GM20431 (cell line): ENCODE measurements around the gene RABGEF1.
"Not testable (repeated sequence)": the region's sequence is repeated elsewhere in the genome, so short reads cannot be mapped to it uniquely, and the experiment has no call there.

Experiments
- in situ Hi-C: fragments of 300-500 bp; cut with MseI, MboI; formaldehyde crosslinking; loops from one replicate; pipeline ENCODE4 v1.15.0; 2020; ENCODE audit warnings: low sequenced_read_pairs; ENCODE audit not compliant: unreplicated experiment

The RABGEF1 gene

DNA sequence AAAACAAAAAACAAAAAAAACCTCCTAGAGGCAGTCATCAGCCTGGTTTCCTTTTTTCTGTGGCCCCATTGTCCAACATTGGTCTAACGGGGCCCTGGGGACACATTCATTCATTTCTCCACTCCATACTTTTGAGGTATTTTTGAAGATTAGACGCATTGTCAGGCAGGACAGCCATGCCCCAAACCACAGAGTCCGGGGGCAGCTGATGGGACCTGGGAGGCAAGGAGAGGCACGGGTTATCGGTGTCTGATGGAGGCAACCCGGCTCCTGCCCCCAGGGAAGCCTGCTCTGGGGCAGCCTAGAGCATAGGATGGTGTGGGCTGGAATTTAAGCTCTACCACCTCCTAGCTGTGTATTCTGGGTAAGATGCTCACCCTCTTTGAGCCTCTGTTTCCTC, 6.5 kb upstream of the RABGEF1 start:
- in situ Hi-C loops, result no loop called here

DNA sequence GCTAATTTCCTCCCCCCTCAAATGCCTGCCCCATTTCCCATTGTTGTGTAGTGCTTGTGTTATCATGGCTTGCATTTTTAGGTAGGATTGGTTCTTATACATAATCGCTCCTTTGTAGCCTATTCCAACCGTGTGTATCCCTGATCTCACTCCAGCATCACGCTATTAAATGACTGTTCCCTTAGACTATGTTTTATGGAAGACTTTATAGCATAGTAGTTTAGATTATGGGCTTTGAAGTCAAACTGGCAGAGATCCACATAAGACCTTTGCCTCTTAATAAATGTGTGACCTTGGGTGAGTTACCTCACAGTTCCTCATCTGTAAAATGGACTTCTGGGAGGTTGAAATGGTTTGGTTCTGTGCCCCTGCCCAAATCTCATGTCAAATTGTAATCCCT, 5.4 kb upstream of the RABGEF1 start:
- in situ Hi-C loops, result no loop called here

- in situ Hi-C loops, result no loop called here
Measured at GRCh38 chr7:66735850-66736249, 4.7 kb upstream of the RABGEF1 start.

DNA sequence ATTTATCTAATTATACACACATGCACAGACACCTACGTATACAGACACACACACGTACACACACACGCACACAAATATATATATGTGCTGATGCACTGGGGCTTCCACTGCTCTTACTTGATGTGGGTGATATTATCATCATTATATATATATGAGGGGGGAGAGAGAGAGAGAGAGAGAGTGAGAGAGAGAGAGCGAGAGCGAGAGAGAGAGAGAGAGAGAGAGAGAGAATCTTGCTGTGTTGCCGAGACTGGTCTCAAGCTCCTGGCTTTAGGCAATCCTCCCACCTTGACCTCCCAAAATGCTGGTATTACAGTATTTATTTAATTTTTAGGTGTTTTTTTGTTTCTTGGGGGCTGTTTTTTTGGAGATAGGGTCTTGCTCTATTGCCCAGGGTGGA, 3.6 kb upstream of the RABGEF1 start:
- in situ Hi-C loops, result no loop called here

GRCh38 chr7:66737667-66738066, 2.9 kb upstream of the RABGEF1 start:
- in situ Hi-C loops, result no loop called here

DNA sequence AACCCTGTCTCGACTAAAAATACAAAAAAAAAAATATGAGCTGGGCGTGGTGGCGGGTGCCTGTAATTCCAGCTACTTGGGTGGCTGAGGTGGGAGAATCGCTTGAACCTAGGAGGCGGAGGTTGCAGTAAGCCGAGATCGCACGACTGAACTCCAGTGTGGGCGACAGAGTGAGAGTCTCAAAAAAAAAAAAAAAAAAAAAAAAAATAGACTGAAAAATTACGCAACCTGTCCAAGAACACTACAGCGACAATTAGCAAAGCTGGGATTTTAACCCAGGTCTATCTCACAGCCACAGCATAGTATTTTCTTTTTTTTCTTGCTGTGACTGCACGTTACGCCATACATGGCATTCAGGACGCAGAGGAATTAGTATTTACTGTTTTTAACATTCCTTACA, 1.1 kb upstream of the RABGEF1 start:
- in situ Hi-C loops, result no loop called here

DNA sequence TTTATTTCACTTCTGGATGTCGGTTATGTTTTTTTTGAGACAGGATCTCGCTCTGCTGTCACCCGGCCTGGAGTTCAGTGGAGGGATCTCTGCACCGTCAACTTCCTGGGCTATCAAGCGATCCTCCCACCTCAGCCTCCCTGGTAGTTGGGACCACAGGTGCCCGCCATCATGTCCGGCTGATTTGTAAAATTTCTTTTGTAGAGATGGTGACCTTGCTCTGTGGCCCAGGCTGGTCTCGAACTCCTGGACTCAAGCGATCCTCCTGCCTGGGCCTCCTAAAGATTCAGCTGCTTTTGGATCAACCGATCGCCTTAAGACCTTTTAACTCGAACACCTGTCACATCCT, 606 bp upstream of the RABGEF1 start:
- in situ Hi-C loops, result no loop called here

DNA sequence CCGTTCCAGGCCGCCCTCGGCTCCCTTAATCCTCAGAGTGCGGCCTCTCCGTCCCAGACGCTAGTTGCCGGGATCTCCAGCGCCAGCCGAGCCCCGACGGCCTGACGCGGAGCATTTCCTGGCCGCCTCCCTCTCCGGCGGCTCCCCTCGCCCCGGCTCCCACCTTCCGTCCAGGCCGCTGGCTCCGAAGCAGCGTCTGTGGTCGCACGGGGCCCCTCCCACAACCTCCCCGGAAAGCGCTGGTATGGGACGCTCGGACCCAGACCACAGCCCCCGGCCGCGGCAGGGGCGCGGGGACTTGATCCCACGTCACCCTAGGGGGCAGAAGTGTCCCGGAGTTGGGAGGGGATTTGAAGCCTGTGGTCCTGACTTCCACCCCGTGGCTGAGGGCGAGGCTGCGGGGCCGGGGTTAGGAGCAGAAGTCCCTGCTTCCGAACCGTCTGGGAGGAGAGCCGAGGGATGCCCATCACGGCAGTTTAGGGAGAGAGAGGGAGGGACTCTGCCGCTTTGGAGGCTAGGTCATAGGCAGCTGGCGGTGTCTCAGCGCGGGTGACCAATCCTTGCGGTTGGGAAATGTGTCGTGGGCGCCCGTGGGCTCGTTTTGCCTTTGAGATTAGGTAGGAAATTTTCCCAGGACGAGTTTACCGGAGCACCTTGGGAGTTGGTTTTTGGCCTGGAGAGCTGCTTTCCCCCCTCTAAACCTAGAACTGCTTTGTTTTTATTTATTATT, 612 bp downstream of the RABGEF1 start:
- in situ Hi-C loops, result not testable (repeated sequence)

GRCh38 chr7:66741710-66742049, 1.1 kb downstream of the RABGEF1 start:
- in situ Hi-C loops, result no loop called here

- in situ Hi-C loops, result not testable (repeated sequence)
Measured at GRCh38 chr7:66742298-66742697, 1.8 kb downstream of the RABGEF1 start.

- in situ Hi-C loops, result no loop called here
Measured at GRCh38 chr7:66743920-66744319, 3.4 kb downstream of the RABGEF1 start.

- in situ Hi-C loops, result no loop called here
Measured at GRCh38 chr7:66747385-66747784, 6.9 kb downstream of the RABGEF1 start.

GRCh38 chr7:66747881-66748511, 7.5 kb downstream of the RABGEF1 start:
- in situ Hi-C loops, result no loop called here

DNA sequence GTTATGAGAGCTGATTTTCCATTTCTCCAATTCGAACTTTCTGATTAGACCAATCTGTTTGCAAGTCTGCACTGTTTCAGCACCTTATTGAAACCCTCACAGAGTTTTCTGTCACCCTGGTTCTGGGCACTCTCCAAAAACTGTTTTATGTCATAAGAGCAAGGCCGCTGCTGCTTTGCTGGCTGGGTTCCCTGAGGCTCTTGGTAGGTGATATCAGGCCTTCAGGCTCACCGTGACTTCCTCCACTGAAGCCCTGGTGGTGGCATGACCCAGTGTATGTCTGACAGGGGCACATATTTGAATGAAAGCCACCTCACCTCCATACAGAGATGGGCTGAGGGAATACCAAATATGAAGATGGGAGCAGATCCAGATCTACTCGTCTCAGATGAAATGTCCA, 8.3 kb downstream of the RABGEF1 start:
- in situ Hi-C loops, result no loop called here

DNA sequence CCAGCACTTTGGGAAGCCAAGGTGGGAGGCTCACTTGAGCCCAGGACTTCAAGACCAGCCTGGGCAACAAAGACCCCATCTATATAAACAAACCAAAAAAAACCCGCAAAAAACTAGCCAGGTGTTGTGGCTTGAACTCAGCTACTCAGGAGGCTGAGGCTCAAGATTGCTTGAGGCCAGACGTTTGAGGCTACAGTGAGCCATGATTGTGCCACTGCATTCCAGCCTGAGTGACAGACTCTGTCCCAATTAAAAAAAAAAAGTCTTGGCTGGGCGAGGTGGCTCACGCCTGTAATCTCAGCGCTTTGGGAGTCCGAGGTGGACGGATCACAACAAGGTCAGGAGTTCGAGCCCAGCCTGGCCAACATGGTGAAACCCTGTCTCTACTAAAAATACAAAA, 11.4 kb downstream of the RABGEF1 start:
- in situ Hi-C loops, result no loop called here

DNA sequence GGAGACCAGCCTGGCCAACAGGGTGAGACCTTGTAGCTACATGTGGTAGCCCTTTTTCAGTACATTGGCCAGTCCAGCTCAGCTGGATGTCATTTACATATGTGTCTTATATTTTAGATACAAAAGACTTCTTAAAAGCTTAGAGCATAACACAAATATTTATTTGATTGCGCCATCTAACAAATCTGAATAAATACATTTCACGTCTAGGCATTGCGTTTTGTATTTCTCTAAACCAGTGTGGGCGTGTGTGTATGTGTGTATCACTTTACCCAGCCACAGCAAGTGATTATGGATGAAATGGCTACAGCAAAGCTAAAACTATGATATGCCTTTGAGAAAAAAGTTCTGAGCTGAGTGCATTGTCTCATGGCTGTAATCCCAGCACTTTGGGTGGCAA, 14.0 kb downstream of the RABGEF1 start:
- in situ Hi-C loops, result no loop called here

GRCh38 chr7:66755059-66755458, 14.5 kb downstream of the RABGEF1 start:
- in situ Hi-C loops, result not testable (repeated sequence)

DNA sequence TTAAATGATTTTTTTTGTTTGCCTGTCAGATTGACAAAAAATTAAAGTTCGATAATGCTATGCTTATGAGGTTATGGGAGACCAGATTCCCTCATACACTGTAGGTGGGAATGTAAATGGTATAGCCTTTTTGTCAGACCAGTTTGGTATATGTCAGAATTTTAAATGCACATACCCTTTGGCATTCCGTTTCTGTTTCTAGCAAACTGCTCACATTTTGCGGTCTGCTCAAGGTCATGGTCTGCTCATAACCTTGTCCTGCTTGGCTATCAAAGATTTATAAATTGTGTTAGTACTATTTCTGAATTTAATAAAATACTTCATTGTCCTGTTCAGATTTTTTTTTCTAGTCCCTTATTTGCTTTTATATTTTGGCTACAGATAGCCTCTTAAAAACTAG, 15.7 kb downstream of the RABGEF1 start:
- in situ Hi-C loops, result not testable (repeated sequence)

GRCh38 chr7:66756889-66757288, 16.4 kb downstream of the RABGEF1 start:
- in situ Hi-C loops, result no loop called here

- in situ Hi-C loops, result no loop called here
Measured at GRCh38 chr7:66757939-66758338, 17.4 kb downstream of the RABGEF1 start.

- in situ Hi-C loops, result no loop called here
Measured at GRCh38 chr7:66758950-66759628, 18.6 kb downstream of the RABGEF1 start.

DNA sequence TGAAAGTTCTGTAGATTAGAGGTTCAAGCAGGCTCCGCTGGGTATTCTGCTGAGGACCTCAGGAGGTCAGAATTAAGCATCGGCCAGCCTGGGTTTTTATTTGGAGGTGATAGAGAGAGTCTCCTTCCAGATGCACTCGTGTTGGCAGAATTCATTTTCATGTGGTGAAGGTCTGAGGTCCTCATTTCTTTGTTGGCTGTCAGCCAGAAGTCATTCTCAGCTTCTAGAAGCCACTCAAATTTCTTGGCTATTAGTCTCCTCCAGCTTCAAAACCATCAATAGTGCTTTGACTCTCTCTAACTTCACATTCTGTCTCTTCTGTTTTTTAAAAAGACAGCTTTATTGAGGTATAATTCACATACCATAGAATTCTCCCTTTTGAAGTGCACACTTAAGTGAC, 22.6 kb downstream of the RABGEF1 start:
- in situ Hi-C loops, result not testable (repeated sequence)
